Smooth muscle cell of the brain vasculature (primary cell): Measurements from ENCODE around the gene C1orf210.

Experiments
- DNase-seq: peaks from one replicate; pipeline ENCODE4 v3.0.0-alpha.2; 2012; ENCODE audit warnings: low read depth, low spot score

C1orf210 gene

GRCh38 chr1:43312663-43313515 lies 27.5 kb upstream of the C1orf210 start:
- no peak for DNase-seq

GRCh38 chr1:43312212-43312623 lies 26.8 kb upstream of the C1orf210 start:
- no peak for DNase-seq

- DNase-seq: no peak
These were observed 26.1 kb upstream of the C1orf210 start for GRCh38 chr1:43311521-43311920.

GRCh38 chr1:43309405-43310025 lies 24.1 kb upstream of the C1orf210 start:
- DNase-seq: no peak

- DNase-seq: no peak
These were observed 23.4 kb upstream of the C1orf210 start for GRCh38 chr1:43308635-43309404.

- DNase-seq: no peak
These were observed 22.2 kb upstream of the C1orf210 start for GRCh38 chr1:43307458-43308158.

GRCh38 chr1:43306688-43307457 lies 21.5 kb upstream of the C1orf210 start:
- DNase-seq: no peak

- DNase-seq: no peak
These were observed 20.7 kb upstream of the C1orf210 start for GRCh38 chr1:43305926-43306687.

GRCh38 chr1:43305461-43305860 lies 20.1 kb upstream of the C1orf210 start:
- DNase-seq: no peak

GRCh38 chr1:43304771-43305300 lies 19.5 kb upstream of the C1orf210 start:
- no peak for DNase-seq

- DNase-seq: no peak
These were observed 18.9 kb upstream of the C1orf210 start for GRCh38 chr1:43304314-43304681.

- no peak for DNase-seq
These were observed 18.3 kb upstream of the C1orf210 start for GRCh38 chr1:43303471-43304313.

GRCh38 chr1:43302721-43303470 lies 17.5 kb upstream of the C1orf210 start:
- no peak for DNase-seq

GRCh38 chr1:43302201-43302600 lies 16.8 kb upstream of the C1orf210 start:
- DNase-seq: no peak

GRCh38 chr1:43300378-43301094 lies 15.2 kb upstream of the C1orf210 start, which contains the start of gene TIE1:
TIE1 (plus strand) TSS chr1:43300982; CDS start chr1:43301072, 90 bp downstream.
- no peak for DNase-seq

GRCh38 chr1:43299101-43299500 lies 13.7 kb upstream of the C1orf210 start:
- DNase-seq: no peak

- DNase-seq: no peak
These were observed 12.7 kb upstream of the C1orf210 start for GRCh38 chr1:43298055-43298454.

- no peak for DNase-seq
These were observed 10.8 kb upstream of the C1orf210 start for GRCh38 chr1:43296207-43296606.
